ENCODE data around the gene SHANK2. TPM values are rescaled to one million over a fixed set of nuclear protein-coding genes. Genes with fewer than 3 reads are reported as not detected.

SHANK2 gene
- total and polyA plus RNA-seq, 7 donors: 3.5 to 43.8 (median 8.0) TPM

DNA sequence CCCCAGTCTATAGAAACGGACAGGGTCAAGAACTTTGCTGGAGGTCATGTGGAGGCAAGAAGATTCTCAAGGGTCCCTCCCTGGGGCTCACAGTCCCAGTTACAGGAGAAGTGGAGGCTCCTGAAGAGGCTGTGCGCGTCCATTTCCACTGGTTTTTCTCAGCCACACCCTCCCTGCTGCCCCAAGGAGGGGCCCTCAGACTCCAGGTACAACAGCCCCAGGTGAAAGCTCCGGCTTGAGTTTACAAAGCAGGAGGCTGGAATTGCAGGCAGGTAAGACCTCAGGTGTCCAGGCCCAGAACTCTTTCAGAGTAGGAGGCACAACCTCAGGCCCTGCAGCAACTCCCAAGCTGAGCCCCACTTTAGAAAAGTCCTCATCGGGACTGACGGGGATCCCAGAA lies 3.1 kb downstream of the SHANK2 start:
- intact Hi-C loops (cut with DNase I): no loop called here
- WGBS, 2 donors: 69 to 78% methylated on average over 6 of the region's 6 CpGs

DNA sequence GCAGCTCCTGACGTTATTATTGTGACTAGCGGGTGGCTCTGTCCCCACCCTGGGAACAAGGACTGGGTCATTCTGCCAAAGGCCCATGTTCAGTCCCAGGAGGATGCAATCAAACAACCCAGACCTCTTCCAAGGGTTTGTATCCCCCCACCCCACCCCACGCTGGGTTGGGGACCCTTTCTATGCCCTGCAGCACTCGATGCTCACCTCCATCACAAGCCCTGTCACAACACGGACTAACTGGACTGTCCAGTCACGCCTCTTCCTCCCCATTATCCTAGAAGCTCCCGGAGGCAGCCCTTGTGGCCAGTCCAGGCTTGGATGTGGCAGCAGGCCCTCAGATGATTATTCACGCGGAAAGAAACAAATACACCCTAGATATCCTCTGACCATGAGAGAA lies 3.7 kb downstream of the SHANK2 start:
- intact Hi-C loops (cut with DNase I): no loop called here
- no peaks in the 10 kb centered on the region for H3K9me3 ChIP-seq
- H3K36me3 ChIP-seq: no peaks in the 10 kb centered on the region
- no peak overlapping the region for H3K4me3 ChIP-seq
- TF ChIP-seq POLR2A (IDR thresholded peaks at IDR 0.05): no peak
- TF ChIP-seq, protein P1, sequence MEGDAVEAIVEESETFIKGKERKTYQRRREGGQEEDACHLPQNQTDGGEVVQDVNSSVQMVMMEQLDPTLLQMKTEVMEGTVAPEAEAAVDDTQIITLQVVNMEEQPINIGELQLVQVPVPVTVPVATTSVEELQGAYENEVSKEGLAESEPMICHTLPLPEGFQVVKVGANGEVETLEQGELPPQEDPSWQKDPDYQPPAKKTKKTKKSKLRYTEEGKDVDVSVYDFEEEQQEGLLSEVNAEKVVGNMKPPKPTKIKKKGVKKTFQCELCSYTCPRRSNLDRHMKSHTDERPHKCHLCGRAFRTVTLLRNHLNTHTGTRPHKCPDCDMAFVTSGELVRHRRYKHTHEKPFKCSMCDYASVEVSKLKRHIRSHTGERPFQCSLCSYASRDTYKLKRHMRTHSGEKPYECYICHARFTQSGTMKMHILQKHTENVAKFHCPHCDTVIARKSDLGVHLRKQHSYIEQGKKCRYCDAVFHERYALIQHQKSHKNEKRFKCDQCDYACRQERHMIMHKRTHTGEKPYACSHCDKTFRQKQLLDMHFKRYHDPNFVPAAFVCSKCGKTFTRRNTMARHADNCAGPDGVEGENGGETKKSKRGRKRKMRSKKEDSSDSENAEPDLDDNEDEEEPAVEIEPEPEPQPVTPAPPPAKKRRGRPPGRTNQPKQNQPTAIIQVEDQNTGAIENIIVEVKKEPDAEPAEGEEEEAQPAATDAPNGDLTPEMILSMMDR (IDR thresholded peaks at IDR 0.05): no peak
- no peak for TF ChIP-seq EP300 (IDR thresholded peaks at IDR 0.05)
- no peak for TF ChIP-seq POLR2AphosphoS5 (IDR thresholded peaks at IDR 0.05)
- peak; percentile 55 for DNase-seq
- H3K4me1 ChIP-seq: peaks cover 0 to 26% (median 24%) of the 10 kb centered on the region in 4 donors
- peaks cover 38 to 72% (median 58%) of the 10 kb centered on the region in 3 donors for H3K27me3 ChIP-seq
- no peak overlapping the region for H3K27ac ChIP-seq
- 83% methylated on average over 9 of the region's 9 CpGs for WGBS, 2 donors

More for the DNA sequence above, 3.1 kb downstream of the SHANK2 start:
- no peaks in the 10 kb centered on the region for H3K9me3 ChIP-seq
- no peaks in the 10 kb centered on the region for H3K36me3 ChIP-seq
- H3K4me1 ChIP-seq: peaks cover 0 to 26% (median 24%) of the 10 kb centered on the region in 4 donors
- peaks cover 38 to 72% (median 58%) of the 10 kb centered on the region in 3 donors for H3K27me3 ChIP-seq
- peak; percentile 24 for DNase-seq
- H3K4me3 ChIP-seq: no peak overlapping the region
- no peak overlapping the region for H3K27ac ChIP-seq
- TF ChIP-seq, protein P1 (IDR thresholded peaks at IDR 0.05): no peak
- TF ChIP-seq POLR2AphosphoS5 (IDR thresholded peaks at IDR 0.05) (no peak), EP300 (IDR thresholded peaks at IDR 0.05) (no peak), POLR2A (IDR thresholded peaks at IDR 0.05) (no peak)

DNA sequence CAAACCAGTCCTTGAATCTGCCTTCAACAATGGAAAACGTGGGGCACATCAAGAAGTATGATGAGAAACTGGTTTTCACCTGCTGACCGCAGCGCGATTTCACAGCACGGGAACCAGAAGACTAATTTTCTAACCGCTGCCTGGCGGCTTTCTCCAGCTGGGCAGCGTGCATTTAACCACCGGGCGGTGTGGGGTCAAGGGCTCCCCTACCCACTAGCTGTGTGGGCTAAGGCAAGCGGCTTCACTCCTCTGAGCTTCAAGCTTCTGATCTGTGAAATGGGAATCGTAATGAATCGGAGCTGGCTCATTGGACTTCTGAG lies 4.2 kb downstream of the SHANK2 start:
- WGBS, 2 donors: 90 to 96% methylated on average over 13 of the region's 13 CpGs
- no peaks in the 10 kb centered on the region for H3K9me3 ChIP-seq
- intact Hi-C loops (cut with DNase I): no loop called here
- no peak overlapping the region for H3K4me3 ChIP-seq
- peaks cover 38 to 72% (median 57%) of the 10 kb centered on the region in 3 donors for H3K27me3 ChIP-seq
- H3K4me1 ChIP-seq: peaks cover 0 to 26% (median 23%) of the 10 kb centered on the region in 4 donors
- no peak for TF ChIP-seq EP300 (IDR thresholded peaks at IDR 0.05)
- TF ChIP-seq POLR2A (IDR thresholded peaks at IDR 0.05): no peak
- TF ChIP-seq, protein P1 (IDR thresholded peaks at IDR 0.05): no peak
- TF ChIP-seq POLR2AphosphoS5 (IDR thresholded peaks at IDR 0.05): no peak
- H3K27ac ChIP-seq: no peak overlapping the region
- DNase-seq: peak; percentile 35
- H3K36me3 ChIP-seq: no peaks in the 10 kb centered on the region

DNA sequence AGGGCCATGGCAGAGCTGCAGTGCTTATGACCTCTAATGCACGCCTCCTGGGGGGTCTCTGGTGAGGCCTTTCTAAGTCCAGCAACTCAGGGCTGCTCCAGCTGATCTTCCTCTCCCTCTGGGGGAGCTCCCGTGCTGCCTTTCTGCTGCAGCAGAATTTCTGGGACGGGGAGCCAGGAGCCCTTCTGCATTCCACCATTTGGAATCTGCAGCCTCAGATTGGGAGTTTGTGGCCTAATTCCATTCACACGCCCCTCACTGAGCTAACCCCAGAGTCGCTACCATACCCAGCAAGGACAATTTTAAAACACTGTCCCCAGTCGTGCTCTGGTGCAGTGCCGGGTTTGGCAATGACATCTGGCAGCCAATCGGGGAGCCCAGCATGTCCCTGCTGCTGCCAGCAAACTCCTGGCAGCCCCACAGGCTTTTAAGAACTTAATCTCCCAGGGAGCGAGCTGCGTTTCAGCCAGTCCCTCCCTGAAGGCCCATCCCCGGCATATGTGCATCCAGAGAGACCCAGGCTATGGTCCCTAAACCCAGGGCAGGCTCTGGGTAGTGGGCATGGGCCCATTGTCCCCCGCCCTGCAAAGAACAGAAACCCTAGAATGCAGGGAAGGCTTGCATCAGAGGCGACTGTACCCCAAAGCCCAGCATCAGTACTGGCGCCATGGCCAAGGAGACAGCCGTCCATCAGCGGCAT lies 4.7 kb downstream of the SHANK2 start:
- 61 to 84% methylated on average over 16 of the region's 16 CpGs for WGBS, 2 donors
- intact Hi-C loops (cut with DNase I): no loop called here

More for the DNA sequence above, 4.7 kb downstream of the SHANK2 start:
- H3K36me3 ChIP-seq: no peaks in the 10 kb centered on the region
- no peak overlapping the region for H3K4me3 ChIP-seq
- peak; percentile 54 for DNase-seq
- no peaks in the 10 kb centered on the region for H3K9me3 ChIP-seq
- TF ChIP-seq POLR2AphosphoS5 (IDR thresholded peaks at IDR 0.05) (no peak), EP300 (IDR thresholded peaks at IDR 0.05) (no peak)
- TF ChIP-seq, protein P1 (IDR thresholded peaks at IDR 0.05): no peak
- H3K27me3 ChIP-seq: peaks cover 34 to 71% (median 52%) of the 10 kb centered on the region in 3 donors
- peaks cover 0 to 22% (median 18%) of the 10 kb centered on the region in 4 donors for H3K4me1 ChIP-seq
- no peak overlapping the region for H3K27ac ChIP-seq

All from sigmoid colon (tissue), 7 donors.